HEK293 (cell line): ENCODE results near the gene ABI3BP.

ENCODE experiments used
- CTCF ChIA-PET: fragments of 350-600 bp; formaldehyde crosslinking; extraction: SDS; loops from one replicate; lab custom pipeline; 2021; ENCODE audit warnings: antibody characterized with exemption; lab: Yijun Ruan, JAX
- POLR2A ChIA-PET: fragments of 300-600 bp; formaldehyde crosslinking; extraction: SDS; loops from one replicate; lab custom pipeline; 2020; ENCODE audit warnings: antibody characterized with exemption, inconsistent platforms; lab: Yijun Ruan, JAX
- H3K27ac ChIP-seq: fragments of 200-500 bp; sonication (Bioruptor generic); 2 replicates; pipeline ENCODE4 v1.5.1; 2014; ENCODE audit warnings: low read depth, low read length, control low read depth, inconsistent platforms; ENCODE audit errors: extremely low read depth
- H3K36me3 ChIP-seq, 2 experiments: fragments of 200-500 bp in 1 of 2; sonication (Bioruptor generic) in 1 of 2; 1 replicate in 1 of 2; 2 replicates in 1 of 2; pipeline ENCODE4 v1.5.1; 2014 to 2017; ENCODE audit warnings: inconsistent platforms in 2 of 2, low read length in 2 of 2; ENCODE audit not compliant: control insufficient read depth in 2 of 2, insufficient read depth in 1 of 2
- H3K4me1 ChIP-seq: fragments of 200-500 bp; sonication (Bioruptor generic); 2 replicates; pipeline ENCODE4 v1.5.1; 2014; ENCODE audit warnings: mild to moderate bottlenecking, low read length, inconsistent platforms; ENCODE audit not compliant: control insufficient read depth, insufficient read depth
- H3K4me3 ChIP-seq: 2 replicates; pipeline ENCODE4 v1.5.1; 2011; ENCODE audit warnings: low read depth, mild to moderate bottlenecking, control low read depth, low read length, moderate library complexity
- H3K9me3 ChIP-seq: fragments of 200-500 bp; sonication (Bioruptor generic); 2 replicates; pipeline ENCODE4 v1.5.1; 2014; ENCODE audit warnings: low read depth, low read length, inconsistent platforms; ENCODE audit not compliant: control insufficient read depth, insufficient read depth
- GLIS1 ChIP-seq: fragments of 450-650 bp; formaldehyde crosslinking; IDR thresholded peaks from 2 replicates; pipeline ENCODE4 v1.5.1; 2016; ENCODE audit warnings: missing biosample characterization, missing genetic modification characterization
- GLIS2 ChIP-seq: fragments of 450-650 bp; formaldehyde crosslinking; IDR thresholded peaks from 2 replicates; pipeline ENCODE4 v1.5.1; 2016; ENCODE audit warnings: missing biosample characterization, missing genetic modification characterization
- HOXA7 ChIP-seq: sonication (generic); formaldehyde crosslinking; IDR thresholded peaks from 2 replicates; pipeline ENCODE4 v1.8.1; 2022; ENCODE audit warnings: missing genetic modification reagents, borderline replicate concordance
- MYNN ChIP-seq: fragments of 450-650 bp; formaldehyde crosslinking; IDR thresholded peaks from 2 replicates; pipeline ENCODE4 v1.5.1; 2016; ENCODE audit warnings: missing biosample characterization, missing genetic modification characterization, borderline replicate concordance
- SCRT2 ChIP-seq: fragments of 450-650 bp; formaldehyde crosslinking; IDR thresholded peaks from 2 replicates; pipeline ENCODE4 v1.5.1; 2016; ENCODE audit warnings: missing biosample characterization, missing genetic modification characterization
- ZBTB11 ChIP-seq: fragments of 450-650 bp; formaldehyde crosslinking; conservative IDR thresholded peaks from 2 replicates; pipeline ENCODE4 v1.5.1; 2016; ENCODE audit warnings: low read depth, missing biosample characterization, missing genetic modification characterization
- ZBTB17 ChIP-seq: fragments of 450-650 bp; formaldehyde crosslinking; IDR thresholded peaks from 2 replicates; pipeline ENCODE4 v1.5.1; 2016; ENCODE audit warnings: missing biosample characterization, missing genetic modification characterization
- ZBTB26 ChIP-seq: fragments of 450-650 bp; formaldehyde crosslinking; optimal IDR thresholded peaks from 2 replicates; pipeline ENCODE3; 2016; ENCODE audit warnings: missing biosample characterization, mild to moderate bottlenecking, missing genetic modification characterization
- ZBTB8A ChIP-seq: fragments of 450-650 bp; formaldehyde crosslinking; IDR thresholded peaks from 2 replicates; pipeline ENCODE4 v1.5.1; 2016; ENCODE audit warnings: missing biosample characterization, missing genetic modification characterization
- ZFP69B ChIP-seq: fragments of 450-650 bp; formaldehyde crosslinking; IDR thresholded peaks from 2 replicates; pipeline ENCODE4 v1.5.1; 2016; ENCODE audit warnings: missing biosample characterization, missing genetic modification characterization
- ZNF133 ChIP-seq: fragments of 450-650 bp; formaldehyde crosslinking; IDR thresholded peaks from 2 replicates; pipeline ENCODE4 v1.5.1; 2016; ENCODE audit warnings: missing biosample characterization, missing genetic modification characterization
- ZNF280C ChIP-seq: fragments of 450-650 bp; formaldehyde crosslinking; IDR thresholded peaks from 2 replicates; pipeline ENCODE4 v1.5.1; 2016; ENCODE audit warnings: missing biosample characterization, missing genetic modification characterization
- ZNF354C ChIP-seq: fragments of 450-650 bp; formaldehyde crosslinking; IDR thresholded peaks from 2 replicates; pipeline ENCODE4 v1.5.1; 2016; ENCODE audit warnings: missing biosample characterization, missing genetic modification characterization, low read depth, borderline replicate concordance
- ZNF366 ChIP-seq: fragments of 450-650 bp; formaldehyde crosslinking; conservative IDR thresholded peaks from 2 replicates; pipeline ENCODE4 v1.5.1; 2016; ENCODE audit warnings: missing biosample characterization, missing genetic modification characterization
- ZNF391 ChIP-seq: fragments of 450-650 bp; formaldehyde crosslinking; IDR thresholded peaks from 2 replicates; pipeline ENCODE4 v1.5.1; 2016; ENCODE audit warnings: low read depth, missing biosample characterization, missing genetic modification characterization, borderline replicate concordance
- ZNF48 ChIP-seq: fragments of 450-650 bp; formaldehyde crosslinking; IDR thresholded peaks from 2 replicates; pipeline ENCODE4 v1.5.1; 2016; ENCODE audit warnings: missing biosample characterization, missing genetic modification characterization
- ZNF571 ChIP-seq: fragments of 450-650 bp; formaldehyde crosslinking; IDR thresholded peaks from 2 replicates; pipeline ENCODE4 v1.5.0; 2017; ENCODE audit warnings: missing biosample characterization, missing genetic modification characterization
- ZNF776 ChIP-seq: fragments of 450-650 bp; formaldehyde crosslinking; IDR thresholded peaks from 2 replicates; pipeline ENCODE4 v1.5.0; 2017; ENCODE audit warnings: missing biosample characterization, missing genetic modification characterization, borderline replicate concordance
- ZNF777 ChIP-seq: fragments of 450-650 bp; formaldehyde crosslinking; IDR thresholded peaks from 2 replicates; pipeline ENCODE4 v1.5.1; 2017; ENCODE audit warnings: missing biosample characterization, missing genetic modification characterization, borderline replicate concordance
- ZSCAN23 ChIP-seq: fragments of 450-650 bp; formaldehyde crosslinking; IDR thresholded peaks from 2 replicates; pipeline ENCODE4 v1.5.1; 2016; ENCODE audit warnings: missing biosample characterization, missing genetic modification characterization
- TF ChIP-seq, protein P1 (sequence below): fragments of 450-650 bp; formaldehyde crosslinking; IDR thresholded peaks from 2 replicates; pipeline ENCODE4 v1.5.1; 2016; ENCODE audit warnings: missing biosample characterization, missing genetic modification characterization
- TF ChIP-seq, protein P2 (sequence below): fragments of 450-650 bp; formaldehyde crosslinking; IDR thresholded peaks from 2 replicates; pipeline ENCODE4 v1.5.0; 2017; ENCODE audit warnings: missing biosample characterization, missing genetic modification characterization, borderline replicate concordance

ABI3BP gene

DNA sequence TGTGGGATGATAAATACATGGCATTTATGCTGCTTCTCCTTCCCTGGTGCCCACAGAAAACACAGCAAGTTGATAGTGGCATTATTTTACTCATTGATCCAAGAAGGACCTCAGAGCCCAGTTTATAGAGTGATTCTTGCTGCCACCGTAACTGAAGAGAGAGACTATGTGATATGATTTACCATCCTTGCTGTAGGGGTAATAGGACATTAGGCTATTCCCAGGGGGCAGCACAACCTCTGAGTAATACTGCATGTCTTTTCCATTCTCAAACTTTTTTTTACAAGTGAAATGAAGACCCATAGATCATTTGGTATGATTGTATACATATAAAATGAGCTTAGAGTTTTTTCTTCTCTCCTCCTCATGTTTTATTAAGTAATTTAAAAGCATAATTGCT, 136.4 kb downstream of the ABI3BP start (continued):
- TF ChIP-seq, protein P1, sequence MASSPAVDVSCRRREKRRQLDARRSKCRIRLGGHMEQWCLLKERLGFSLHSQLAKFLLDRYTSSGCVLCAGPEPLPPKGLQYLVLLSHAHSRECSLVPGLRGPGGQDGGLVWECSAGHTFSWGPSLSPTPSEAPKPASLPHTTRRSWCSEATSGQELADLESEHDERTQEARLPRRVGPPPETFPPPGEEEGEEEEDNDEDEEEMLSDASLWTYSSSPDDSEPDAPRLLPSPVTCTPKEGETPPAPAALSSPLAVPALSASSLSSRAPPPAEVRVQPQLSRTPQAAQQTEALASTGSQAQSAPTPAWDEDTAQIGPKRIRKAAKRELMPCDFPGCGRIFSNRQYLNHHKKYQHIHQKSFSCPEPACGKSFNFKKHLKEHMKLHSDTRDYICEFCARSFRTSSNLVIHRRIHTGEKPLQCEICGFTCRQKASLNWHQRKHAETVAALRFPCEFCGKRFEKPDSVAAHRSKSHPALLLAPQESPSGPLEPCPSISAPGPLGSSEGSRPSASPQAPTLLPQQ = no peak
- TF ChIP-seq HOXA7 (no peak), GLIS1 (tag by site-specific recombination) (no peak), GLIS2 (tag by site-specific recombination) (no peak), ZBTB11 (tag by site-specific recombination) (no peak), ZNF366 (tag by site-specific recombination) (no peak), ZBTB26 (tag by site-specific recombination) (no peak), ZNF776 (tag by site-specific recombination) (no peak), SCRT2 (tag by site-specific recombination) (no peak)

DNA sequence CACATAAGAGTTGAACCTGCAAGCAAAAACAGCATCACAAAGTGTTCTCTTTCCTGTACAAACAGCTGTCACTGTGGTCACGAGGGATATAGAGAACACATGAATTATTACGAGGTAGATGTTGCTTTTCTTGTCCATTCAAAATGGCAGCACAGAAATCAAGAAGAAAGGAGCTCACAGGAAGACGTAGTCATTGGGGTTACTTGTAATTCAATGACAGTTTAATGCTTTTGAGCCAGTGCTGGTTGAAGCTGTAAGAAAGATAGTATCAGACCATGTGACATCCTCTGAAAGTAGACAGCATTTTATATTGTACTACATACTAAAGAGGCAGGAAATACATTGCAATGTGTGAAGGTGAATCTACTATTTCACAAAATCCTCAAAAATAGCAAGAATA, 140.4 kb downstream of the ABI3BP start:
- TF ChIP-seq ZNF48 (tag by site-specific recombination) = no peak
- TF ChIP-seq ZBTB8A (tag by site-specific recombination) = no peak
- TF ChIP-seq ZNF366 (tag by site-specific recombination) = no peak
- no peak for TF ChIP-seq ZSCAN23 (tag by site-specific recombination)
- TF ChIP-seq ZNF571 (tag by site-specific recombination) = no peak
- no peak for TF ChIP-seq ZNF133 (tag by site-specific recombination)
- no peak for TF ChIP-seq ZFP69B (tag by site-specific recombination)
- TF ChIP-seq, protein P2, sequence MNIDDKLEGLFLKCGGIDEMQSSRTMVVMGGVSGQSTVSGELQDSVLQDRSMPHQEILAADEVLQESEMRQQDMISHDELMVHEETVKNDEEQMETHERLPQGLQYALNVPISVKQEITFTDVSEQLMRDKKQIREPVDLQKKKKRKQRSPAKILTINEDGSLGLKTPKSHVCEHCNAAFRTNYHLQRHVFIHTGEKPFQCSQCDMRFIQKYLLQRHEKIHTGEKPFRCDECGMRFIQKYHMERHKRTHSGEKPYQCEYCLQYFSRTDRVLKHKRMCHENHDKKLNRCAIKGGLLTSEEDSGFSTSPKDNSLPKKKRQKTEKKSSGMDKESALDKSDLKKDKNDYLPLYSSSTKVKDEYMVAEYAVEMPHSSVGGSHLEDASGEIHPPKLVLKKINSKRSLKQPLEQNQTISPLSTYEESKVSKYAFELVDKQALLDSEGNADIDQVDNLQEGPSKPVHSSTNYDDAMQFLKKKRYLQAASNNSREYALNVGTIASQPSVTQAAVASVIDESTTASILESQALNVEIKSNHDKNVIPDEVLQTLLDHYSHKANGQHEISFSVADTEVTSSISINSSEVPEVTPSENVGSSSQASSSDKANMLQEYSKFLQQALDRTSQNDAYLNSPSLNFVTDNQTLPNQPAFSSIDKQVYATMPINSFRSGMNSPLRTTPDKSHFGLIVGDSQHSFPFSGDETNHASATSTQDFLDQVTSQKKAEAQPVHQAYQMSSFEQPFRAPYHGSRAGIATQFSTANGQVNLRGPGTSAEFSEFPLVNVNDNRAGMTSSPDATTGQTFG (tag by site-specific recombination) = no peak
- no peak for TF ChIP-seq ZNF354C (tag by site-specific recombination)
- TF ChIP-seq MYNN (tag by site-specific recombination) = no peak
- TF ChIP-seq ZBTB17 (tag by site-specific recombination) = no peak
- TF ChIP-seq ZNF280C (tag by site-specific recombination) = no peak
- no peak for TF ChIP-seq ZNF777 (tag by site-specific recombination)
- TF ChIP-seq ZNF391 (tag by site-specific recombination) = no peak
- no peaks in the 10 kb centered on the region for H3K4me1 ChIP-seq
- H3K27ac ChIP-seq = no peak overlapping the region
- H3K4me3 ChIP-seq = no peak overlapping the region
- ChIA-PET POLR2A (no interaction called here), CTCF (no interaction called here)
- no peaks in the 10 kb centered on the region for H3K36me3 ChIP-seq
- H3K9me3 ChIP-seq = no peaks in the 10 kb centered on the region
